HTR-8/SVneo (cell line): ENCODE measurements around the gene DES.

Experiments
- DNase-seq: peaks from one replicate; pipeline ENCODE4 v3.0.0; 2011; ENCODE audit warnings: low spot score, mixed read lengths; ENCODE audit not compliant: insufficient read length
- FAIRE-seq: peaks from 2 replicates; lab custom pipeline; 2011; peaks lifted over from hg19 to GRCh38; lab: Jason Lieb, UNC

Gene DES

GRCh38 chr2:219468410-219469185 is 50.4 kb downstream of the DES start:
- no peak for FAIRE-seq
- no peak for DNase-seq

DNA sequence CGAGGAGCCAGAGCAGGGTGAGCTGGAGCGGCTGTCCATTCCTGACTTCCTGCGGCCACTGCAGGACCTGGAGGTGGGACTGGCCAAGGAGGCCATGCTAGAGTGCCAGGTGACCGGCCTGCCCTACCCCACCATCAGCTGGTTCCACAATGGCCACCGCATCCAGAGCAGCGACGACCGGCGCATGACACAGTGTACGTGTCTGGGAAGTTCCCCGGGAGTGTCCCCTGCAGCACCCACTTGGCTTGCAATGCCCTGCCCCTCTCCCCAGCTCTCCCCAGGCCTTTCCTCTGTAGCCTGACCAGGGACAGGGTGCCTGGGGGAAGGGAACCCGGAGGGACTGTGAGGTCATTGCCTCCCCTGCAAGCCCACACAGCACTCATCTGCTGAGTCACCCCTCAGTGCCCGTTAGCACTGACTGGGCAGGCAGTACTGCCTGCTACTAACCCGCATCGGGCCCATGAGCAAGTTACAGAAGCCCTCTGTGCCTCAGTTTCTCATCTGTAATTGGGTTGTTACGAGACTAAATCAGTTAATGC is 51.1 kb downstream of the DES start:
- FAIRE-seq, result peak; percentile 90
- DNase-seq, result peak; percentile 82

DNA sequence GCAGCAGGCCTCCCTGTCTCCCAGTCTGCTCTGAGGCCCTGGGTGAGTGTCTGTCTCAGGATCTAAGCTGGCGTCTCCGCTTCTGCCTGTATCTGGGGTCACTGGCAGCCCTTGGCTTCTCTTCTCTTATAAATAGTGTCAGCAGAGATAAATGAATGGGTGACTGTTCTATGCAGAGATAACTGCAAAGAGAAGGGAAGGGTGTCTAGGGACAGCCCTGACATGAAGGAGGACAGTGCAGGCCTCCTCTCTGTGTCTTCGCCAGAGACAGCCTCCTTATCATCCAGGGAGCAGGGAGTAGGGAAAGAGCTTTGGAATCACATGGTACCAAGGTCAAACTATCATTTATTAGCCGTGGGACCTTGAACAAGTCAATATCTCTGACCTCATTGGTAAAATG is 52.3 kb downstream of the DES start:
- DNase-seq (no peak), FAIRE-seq (no peak)

DNA sequence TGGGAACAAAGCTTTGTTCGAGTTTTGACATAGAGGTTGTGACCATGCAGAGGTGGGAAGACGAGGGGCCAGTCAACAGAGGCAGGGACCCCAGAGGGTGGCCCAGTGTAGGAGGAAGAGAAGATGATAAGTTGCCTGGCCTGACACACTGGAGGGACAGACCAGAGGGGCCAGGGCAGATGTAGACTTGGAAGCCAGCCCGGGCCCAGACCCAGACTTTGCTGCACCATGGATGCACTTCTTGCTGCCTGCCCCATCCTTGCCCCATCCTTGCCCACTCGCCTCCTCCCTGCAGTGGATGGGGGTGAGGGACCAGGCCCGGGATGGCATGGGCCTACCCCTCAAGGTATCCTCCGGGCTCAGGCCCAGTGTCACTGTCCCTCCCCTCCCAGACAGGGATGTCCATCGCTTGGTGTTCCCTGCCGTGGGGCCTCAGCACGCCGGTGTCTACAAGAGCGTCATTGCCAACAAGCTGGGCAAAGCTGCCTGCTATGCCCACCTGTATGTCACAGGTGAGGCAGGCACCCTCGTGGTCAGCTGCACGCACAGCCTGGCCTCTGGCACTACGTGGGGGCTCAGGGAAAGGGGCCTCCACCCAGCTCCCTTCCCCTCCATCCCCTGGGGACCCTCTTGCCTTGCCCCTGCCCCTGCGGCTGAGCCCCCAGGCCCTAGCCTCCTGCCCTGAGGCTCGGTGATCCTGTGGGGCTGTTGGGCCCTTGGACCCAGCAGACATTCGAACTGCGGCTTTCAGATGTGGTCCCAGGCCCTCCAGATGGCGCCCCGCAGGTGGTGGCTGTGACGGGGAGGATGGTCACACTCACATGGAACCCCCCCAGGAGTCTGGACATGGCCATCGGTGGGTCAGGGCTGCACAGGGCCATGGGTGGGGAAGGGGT is 53.5 kb downstream of the DES start:
- no peak for DNase-seq
- no peak for FAIRE-seq

DNA sequence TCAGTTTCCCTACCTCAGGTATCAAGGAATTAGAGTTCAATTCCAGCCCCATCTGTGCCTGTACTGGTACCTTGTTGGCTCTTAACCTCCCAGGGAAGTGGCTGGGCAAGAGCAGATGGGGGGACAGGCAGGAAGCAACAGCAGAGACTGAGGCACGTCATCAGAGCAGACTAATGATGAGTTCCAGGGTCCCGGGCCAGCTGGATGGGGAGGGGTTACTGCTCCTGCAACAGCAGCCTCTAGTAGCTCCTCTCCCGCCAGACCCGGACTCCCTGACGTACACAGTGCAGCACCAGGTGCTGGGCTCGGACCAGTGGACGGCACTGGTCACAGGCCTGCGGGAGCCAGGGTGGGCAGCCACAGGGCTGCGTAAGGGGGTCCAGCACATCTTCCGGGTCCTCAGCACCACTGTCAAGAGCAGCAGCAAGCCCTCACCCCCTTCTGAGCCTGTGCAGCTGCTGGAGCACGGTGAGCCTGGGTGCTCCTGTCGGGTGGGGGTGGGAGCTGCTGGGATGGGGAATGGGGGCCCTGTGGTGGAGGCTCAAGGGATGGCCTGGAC is 54.5 kb downstream of the DES start:
- DNase-seq (no peak), FAIRE-seq (no peak)

- DNase-seq, result no peak
- no peak for FAIRE-seq
Measured at GRCh38 chr2:219473511-219473910, 55.3 kb downstream of the DES start.

DNA sequence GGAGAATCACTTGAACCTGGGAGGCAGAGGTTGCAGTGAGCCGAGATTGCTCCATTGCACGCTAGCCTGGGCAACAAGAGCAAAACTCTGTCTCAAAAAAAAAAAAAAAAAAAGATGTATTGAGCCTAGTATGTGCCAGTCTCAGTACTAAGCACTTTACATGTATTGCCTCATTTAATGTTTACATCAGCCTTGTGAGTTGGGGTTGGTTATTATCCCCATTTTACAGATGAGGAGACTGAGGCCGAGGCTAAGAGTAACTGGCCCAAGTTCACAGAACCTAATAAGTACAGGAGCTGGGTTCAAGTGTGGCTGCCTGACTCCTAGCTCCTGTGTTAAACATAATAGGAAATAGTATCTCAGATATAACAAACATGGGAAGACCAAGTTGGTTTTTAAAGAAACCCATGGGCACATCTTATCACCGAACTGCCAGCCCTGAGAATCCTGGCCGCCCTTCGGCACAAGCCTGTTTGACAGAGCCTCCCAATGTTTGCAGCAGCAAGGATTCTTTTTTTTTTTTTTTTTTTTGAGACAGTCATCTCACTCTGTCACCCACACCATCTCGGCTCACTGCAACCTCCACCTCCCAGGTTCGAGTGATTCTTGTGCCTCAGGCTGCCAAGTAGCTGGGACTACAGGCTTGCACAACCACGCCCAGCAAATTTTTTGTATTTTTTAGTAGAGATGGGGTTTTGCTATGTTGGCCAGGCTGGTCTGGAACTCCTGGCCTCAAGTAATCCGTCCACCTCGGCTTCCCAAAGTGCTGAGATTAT is 56.3 kb downstream of the DES start:
- DNase-seq, result no peak
- no peak for FAIRE-seq

GRCh38 chr2:219475278-219475677 is 57.1 kb downstream of the DES start:
- DNase-seq (no peak), FAIRE-seq (no peak)

GRCh38 chr2:219475697-219476651 is 57.8 kb downstream of the DES start:
- DNase-seq, result peak; percentile 62
- FAIRE-seq, result no peak
